ENCODE data around the gene GAN. TPM values are rescaled to one million over a fixed set of nuclear protein-coding genes. Genes with fewer than 3 reads are reported as not detected.

The GAN gene, protein sequence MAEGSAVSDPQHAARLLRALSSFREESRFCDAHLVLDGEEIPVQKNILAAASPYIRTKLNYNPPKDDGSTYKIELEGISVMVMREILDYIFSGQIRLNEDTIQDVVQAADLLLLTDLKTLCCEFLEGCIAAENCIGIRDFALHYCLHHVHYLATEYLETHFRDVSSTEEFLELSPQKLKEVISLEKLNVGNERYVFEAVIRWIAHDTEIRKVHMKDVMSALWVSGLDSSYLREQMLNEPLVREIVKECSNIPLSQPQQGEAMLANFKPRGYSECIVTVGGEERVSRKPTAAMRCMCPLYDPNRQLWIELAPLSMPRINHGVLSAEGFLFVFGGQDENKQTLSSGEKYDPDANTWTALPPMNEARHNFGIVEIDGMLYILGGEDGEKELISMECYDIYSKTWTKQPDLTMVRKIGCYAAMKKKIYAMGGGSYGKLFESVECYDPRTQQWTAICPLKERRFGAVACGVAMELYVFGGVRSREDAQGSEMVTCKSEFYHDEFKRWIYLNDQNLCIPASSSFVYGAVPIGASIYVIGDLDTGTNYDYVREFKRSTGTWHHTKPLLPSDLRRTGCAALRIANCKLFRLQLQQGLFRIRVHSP
- 23.4 TPM for total RNA-seq

DNA sequence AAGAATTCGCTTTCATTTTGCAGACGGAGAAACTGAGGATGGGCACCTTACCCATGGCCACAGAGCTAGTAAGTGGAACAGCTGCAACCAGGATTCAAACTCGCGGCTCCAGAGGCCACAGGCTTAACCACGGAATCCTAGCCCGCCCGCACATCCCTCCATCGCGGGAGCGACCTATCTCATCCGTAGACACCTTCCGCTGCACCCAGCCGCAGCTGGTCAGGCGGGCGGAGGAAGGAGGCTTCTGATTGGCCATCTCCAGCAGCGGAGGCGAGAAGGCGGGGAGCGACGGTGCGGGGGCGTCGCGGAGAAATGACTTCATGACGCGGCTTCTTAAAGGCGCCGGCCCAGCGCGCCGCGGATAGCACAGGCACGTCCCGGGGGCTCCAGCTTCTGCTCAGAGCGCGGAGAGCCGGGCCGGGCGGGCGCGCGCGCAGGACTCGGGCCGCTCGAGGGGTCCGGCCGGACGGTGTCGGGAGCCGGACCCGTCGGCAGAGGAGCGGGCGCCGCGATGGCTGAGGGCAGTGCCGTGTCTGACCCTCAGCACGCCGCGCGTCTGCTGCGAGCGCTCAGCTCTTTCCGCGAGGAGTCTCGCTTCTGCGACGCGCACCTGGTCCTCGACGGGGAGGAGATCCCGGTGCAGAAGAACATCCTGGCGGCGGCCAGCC, at the start of gene GAN:
TSS of gene GAN (plus strand) at position 360 of the 668 bp plus-strand sequence. CDS start at position 512, 152 bp downstream.
- DNase-seq = peak; percentile 90

DNA sequence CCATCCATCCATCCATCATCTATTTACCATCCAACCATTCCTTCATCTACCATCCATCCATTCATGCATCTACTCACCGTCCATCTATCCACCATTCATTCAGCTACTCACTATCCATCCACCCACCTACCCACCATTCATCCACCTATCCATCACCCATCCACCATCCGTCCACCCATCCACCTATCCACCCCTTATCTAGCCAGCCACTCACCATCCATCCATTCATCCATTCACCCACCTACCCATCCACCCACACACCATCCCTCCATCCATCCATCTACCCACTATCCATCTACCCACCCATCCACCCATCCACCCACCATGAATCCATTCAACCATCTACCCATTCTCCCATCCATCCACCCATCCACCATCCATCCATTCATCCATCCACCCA, 49.7 kb upstream of the GAN start:
- no peak for DNase-seq

GRCh38 chr16:81265658-81266451, 48.9 kb upstream of the GAN start:
- no peak for DNase-seq

DNA sequence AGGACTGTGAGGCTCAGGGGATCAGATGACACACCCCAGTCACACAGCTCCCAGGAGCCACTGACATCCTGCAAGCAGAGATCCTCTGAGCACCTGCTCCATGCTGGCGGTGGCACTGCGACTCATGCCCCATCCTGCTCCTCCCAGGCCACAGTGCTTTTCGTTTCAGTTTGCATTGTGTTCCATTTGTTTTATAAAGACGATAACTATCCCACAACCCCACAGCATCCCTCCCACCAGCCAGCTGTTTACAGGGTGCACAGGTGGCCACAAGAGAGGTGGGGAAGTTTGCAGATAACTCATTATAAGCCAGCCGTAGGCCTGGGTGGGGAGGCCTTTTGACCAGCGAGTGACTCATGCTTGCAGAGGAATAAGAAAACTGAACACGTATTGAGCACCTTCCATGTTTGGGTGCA, 48.1 kb upstream of the GAN start:
- no peak for DNase-seq

DNA sequence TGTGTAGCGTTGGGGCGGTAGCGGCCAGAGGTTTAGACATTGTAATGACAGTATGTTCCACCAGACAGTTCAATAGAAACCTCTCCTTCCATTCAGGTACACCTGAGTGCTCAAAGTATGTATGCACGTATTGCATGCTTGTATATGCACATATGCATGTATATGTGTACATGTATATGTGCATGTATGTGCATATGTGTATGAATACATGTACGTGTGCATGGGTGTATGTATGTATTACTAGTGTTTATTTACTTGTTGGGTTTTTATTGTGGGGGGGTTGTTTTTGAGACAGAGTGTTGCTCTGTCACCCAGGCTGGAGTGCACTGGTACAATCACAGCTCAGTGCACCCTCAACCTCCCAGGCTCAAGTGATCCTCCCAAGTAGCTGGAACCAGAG, 46.3 kb upstream of the GAN start:
- no peak for DNase-seq

DNA sequence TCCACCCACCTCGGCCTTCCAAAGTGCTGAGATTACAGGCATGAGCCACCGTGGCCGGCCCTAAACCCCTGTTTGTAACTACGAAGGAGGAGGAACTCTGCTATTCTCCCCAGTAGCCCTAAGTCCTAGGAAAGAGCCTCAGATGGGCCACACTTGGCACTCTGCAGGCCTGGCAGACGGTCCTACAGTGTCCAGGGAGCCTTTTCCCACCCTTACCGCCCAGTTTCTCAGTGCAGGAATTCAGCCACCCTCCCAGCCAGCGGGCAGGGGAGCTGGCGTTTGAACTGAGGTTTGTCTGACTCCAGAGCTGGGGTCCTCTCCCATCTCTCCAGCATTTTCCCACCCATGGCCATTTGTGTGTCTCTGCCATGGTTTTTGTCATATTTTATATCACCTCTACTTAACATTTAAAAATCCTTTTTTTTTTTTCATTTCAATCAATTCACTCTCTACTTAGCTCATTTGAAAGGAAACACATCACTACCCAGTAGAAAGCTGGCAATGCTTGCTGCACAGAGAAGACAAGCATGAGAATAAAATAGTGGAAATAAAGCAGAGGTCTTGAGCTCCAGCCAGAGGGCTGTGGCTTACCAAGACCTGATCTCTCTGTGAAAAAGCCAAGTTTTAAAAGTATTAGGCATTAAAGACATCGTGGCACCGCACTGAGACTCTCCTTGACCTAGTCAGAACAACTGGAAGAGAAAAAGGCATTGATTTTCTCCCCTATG, 41.4 kb upstream of the GAN start:
- DNase-seq = no peak

- no peak for DNase-seq
These were observed 39.7 kb upstream of the GAN start for GRCh38 chr16:81275064-81275532.

DNA sequence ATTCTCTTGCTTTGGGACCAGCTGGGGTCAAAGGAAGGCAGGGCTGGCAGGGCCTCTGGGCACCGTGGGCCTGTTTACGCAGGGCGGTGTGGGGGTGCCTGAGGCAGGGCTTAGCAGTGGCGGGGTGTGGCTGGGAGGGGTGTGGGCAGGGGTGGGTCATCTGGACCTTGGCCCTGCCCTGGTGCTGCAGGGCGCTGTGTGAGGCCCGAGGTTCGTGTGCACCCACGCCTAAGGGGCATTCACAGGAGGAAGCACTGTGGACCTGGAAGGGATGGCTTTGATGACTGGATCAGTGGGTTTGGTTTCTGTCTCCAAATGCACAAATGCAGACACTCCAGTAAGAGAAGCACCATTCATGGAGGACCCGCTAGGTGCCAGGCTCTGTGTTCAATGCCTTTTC, 39.0 kb upstream of the GAN start:
- DNase-seq = no peak

DNA sequence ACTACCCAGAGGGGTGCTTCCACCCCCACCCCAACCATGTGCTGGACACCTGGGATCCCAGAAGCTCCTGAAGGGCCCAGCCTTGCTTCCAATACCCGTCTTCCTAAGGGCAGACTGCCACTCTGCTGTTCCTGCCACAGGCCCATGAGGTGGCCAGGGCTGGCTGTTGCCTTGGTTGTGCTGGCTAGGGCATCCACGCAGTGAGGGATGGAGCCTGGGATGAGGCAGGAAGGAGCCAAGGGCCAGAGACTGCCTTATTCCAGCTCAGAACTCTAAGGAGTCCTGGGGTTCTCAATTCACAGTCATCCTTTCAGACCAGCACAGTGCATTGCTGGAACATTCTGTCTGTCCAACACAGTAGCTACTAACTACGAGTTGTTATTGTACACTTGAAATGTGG, 38.4 kb upstream of the GAN start:
- no peak for DNase-seq

DNA sequence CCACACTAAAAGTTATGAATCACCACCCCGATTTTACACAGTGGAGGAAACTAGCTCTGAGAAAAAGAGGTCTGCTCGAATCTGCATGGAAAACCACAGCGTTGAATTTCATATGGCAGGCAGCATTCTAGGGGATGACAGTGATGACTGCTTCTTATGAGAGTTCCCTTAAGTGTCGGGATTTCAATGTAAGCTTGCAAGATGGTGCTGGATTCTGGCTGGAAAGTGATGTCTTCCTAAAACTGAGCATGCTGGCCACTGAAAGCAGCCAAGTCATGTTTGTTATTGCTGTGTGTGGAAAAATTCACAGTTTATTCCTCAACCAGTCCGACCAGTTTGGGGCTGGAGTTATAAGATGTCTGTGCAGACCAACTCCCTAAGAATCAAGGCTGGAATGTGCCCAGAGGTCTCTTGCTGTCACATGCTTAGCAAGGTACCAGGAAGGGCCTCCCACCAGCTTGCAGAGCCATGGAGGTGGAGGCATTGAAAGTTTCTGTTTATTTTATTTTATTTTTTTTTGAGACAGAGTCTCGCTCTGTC, 37.2 kb upstream of the GAN start:
- DNase-seq = no peak

- DNase-seq = no peak
These were observed 36.2 kb upstream of the GAN start for GRCh38 chr16:81278526-81278925.

DNA sequence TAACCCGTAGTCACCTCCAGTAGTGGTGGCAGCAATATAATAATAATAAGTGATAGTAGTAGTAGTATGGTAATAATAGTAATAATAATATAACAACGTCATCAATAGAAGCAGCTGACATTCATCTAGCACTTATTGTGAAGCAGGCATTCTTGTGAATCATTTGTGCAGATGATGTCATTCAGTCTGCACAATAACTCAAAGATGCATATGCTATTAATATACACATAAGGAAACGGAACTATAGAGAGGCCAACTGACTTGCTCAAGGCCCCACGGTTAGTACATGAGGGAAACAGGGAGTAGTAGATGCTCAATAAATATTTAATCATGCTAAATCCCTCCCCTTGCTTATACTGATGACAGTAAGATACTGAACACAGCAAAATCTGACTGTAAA, 35.4 kb upstream of the GAN start:
- DNase-seq = peak; percentile 15

DNA sequence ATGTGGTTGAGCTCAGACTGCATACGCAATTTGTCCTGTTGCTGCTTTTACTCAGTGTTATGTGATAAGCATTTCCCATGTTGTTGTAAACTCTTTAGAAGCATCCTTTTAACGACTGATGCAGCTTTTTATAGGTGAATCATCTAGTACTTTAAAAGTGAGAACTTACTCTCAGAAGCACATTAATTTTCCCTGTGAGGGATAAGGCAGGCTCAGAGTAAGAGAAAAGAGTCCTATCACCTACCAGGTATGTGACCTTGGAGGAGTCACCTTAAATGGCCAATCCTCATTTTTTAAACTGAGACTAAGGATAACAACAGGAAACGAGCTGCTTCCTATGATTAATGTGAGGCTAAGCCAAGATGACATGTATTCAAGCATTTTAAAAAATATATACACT, 34.4 kb upstream of the GAN start:
- DNase-seq = no peak

DNA sequence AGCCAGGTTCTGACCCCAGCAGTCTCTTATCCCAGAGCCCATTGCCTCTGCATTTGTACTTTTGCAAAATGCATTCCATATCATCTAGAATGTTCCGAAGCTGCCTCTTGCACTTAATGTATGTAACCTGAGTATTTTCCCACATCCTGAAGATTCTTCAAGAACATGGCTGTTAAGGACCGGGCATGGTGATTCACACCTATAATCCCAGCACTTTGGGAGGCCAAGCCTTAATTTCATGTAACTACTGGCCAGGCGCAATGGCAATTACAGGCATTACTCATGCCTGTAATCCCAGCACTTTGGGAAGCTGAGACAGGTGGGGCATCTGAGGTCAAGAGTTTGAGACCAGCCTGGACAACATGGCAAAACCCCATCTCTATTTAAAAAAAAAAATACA, 31.7 kb upstream of the GAN start:
- DNase-seq = no peak

DNA sequence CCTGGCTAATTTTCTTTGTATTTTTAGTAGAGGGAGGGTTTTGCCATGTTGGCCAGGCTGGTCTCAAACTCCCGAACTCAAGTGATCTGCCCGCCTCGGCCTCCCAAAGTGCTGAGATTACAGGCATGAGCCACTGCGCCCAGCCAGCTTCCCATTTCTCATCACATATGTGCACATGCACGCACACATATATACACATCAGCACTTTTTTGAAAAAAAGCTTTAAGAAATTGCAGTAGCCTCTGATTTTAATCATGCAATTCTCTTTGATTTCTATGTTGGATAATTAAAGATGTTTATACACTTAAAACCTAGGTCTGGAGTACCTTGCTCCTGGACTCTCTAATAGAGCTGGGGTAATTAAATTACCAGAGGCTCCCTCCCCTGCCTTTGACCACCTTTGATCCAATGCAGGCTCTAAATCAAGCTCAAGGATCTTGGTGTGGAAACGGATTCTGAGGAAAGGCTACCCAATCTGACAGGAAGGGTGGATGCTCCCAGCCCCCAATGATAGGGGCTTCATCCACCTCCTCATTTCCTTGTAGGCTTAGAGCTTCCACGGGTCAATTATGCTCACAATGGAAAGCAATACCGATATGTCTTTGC, 29.7 kb upstream of the GAN start:
- no peak for DNase-seq

DNA sequence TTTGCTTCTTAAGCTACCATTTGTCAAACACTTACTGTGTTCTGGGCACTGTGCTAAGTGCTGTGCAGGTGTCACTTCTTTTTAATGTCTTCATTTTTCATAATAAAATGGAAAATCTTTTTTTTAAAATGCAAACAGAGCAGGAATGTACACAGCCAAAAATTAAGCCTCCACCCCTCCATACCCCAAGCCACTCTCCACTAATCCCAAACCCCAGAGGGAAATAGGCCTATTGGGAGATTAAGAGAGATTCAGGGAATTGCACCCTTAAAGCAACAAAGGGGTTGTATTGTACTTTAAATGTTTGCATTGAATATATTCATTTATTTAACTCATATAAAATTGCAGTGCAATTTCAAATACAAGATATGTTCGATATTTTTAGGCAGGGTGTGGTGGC, 28.6 kb upstream of the GAN start:
- DNase-seq = no peak

GRCh38 chr16:81291117-81291516, 23.6 kb upstream of the GAN start:
- no peak for DNase-seq

- DNase-seq = no peak
These were observed 21.8 kb upstream of the GAN start for GRCh38 chr16:81292936-81293335.

DNA sequence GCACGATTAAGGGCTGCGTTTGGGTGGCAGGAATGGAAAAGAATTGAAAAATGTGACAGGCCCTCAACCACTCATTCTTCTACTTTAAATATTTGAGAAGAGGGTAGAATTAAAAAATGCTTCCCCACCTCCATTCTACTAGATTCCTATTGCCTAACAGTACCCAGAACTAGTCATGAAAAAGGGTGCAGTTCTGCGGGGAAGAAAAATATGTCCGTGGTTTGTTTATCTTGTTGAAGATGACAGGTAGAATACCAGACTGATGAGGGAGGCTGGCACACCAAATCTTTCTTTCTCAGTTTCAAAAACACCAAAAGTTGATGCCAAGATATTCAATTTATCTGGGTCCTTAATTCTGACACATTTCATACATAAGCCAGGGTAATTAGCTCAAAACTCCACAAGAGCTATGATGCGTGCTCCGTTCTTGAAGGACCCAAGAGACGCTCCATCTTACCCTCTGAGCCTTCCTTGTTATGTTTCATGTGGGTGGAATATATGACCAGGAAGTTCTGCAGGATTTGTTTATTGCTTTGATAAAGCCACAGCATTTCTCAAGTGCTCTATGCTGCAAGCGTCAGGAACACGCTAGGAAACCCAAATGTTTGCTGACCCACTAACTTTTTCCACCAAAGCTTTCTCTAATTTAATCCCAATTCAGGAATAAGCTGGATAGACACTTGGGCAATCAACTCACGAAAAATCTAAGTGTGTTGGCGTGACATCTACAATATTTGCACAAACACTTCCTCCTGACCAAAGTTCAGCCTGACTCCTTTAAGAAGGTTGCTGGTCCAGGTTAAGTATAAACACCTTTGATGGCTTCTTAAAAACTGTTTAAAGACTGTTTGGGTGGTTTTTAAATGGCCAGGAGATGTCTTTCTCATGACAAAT, 20.6 kb upstream of the GAN start:
- no peak for DNase-seq

DNA sequence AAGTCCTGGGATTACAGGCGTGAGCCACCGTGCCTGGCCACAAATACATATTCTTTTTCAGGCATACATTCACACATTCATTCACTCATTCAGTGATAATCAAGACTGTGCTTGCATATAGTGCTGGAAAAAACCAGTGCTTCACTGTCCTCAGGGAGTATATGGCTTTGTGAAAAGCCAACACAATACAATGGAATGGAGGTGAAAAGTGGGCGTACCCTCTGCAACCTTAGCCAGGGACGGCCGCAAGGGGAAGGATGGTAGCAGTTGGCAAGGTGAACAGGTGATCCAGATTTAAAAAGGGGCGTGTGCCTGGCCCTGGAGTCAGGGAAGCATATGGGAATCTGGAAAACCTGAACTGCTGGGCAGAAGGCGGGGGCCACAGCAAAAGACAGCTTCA, 18.1 kb upstream of the GAN start:
- no peak for DNase-seq
